Activated naive CD8-positive, alpha-beta T cell treated with anti-CD3 and anti-CD28 coated beads for 36 hours (primary cell): ENCODE data around the gene GHRHR. TPM values are rescaled to one million over a fixed set of nuclear protein-coding genes. Genes with fewer than 3 reads are reported as not detected.

Experiments used
- DNase-seq: peaks from one replicate; pipeline ENCODE4 v3.0.0; 2021
- H3K27ac Mint-ChIP-seq: one replicate; pipeline ENCODE4 v1.8.0; 2022; ENCODE audit warnings: mild to moderate bottlenecking, moderate library complexity, mixed read lengths
- H3K27me3 Mint-ChIP-seq: one replicate; pipeline ENCODE4 v1.8.0; 2022; ENCODE audit warnings: mild to moderate bottlenecking, mixed read lengths
- H3K36me3 Mint-ChIP-seq: one replicate; pipeline ENCODE4 v1.8.0; 2021; ENCODE audit warnings: mild to moderate bottlenecking, mixed read lengths
- H3K4me1 Mint-ChIP-seq: one replicate; pipeline ENCODE4 v1.8.0; 2021; ENCODE audit warnings: mixed read lengths
- H3K4me3 Mint-ChIP-seq: one replicate; pipeline ENCODE4 v1.8.0; 2022; ENCODE audit warnings: mild to moderate bottlenecking, moderate library complexity, mixed read lengths
- H3K9me3 Mint-ChIP-seq: one replicate; pipeline ENCODE4 v1.8.0; 2022; ENCODE audit warnings: mixed read lengths
- total RNA-seq, 2 experiments: library from RNA; stranded (reverse); gene quantifications; one replicate each; pipeline ENCODE4 v1.2.3, GENCODE V29; 2021

Gene GHRHR
- not detected for total RNA-seq

DNA sequence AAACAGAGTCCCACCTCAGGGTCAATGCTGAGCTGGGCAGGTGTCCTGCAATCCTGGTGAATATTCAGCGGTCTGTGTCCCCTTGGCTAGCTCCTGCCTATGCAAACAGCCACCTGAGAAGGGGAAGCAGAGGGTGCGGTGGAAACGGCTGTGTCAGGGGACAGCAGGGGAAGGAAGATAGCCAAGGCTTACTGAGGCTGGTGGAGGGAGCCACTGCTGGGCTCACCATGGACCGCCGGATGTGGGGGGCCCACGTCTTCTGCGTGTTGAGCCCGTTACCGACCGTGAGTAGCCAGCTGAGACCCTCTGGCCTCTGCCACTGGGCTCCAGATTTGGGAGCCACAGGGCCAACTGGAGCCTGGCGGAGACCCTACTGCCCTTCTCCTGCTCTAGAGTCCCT, at the start of gene GHRHR:
Gene GHRHR (plus strand): TSS at position 112 of the 400 bp plus-strand sequence. CDS start 116 bp downstream, at position 228.
- H3K9me3 Mint-ChIP-seq: no peaks in the 10 kb centered on the region
- H3K36me3 Mint-ChIP-seq: no peaks in the 10 kb centered on the region
- H3K4me1 Mint-ChIP-seq: no peaks in the 10 kb centered on the region
- no peak within 1 kb of the TSS for H3K27ac Mint-ChIP-seq
- H3K27me3 Mint-ChIP-seq: peaks cover 5% of the 10 kb centered on the region
- no peak for DNase-seq
- no peak within 1 kb of the TSS for H3K4me3 Mint-ChIP-seq

DNA sequence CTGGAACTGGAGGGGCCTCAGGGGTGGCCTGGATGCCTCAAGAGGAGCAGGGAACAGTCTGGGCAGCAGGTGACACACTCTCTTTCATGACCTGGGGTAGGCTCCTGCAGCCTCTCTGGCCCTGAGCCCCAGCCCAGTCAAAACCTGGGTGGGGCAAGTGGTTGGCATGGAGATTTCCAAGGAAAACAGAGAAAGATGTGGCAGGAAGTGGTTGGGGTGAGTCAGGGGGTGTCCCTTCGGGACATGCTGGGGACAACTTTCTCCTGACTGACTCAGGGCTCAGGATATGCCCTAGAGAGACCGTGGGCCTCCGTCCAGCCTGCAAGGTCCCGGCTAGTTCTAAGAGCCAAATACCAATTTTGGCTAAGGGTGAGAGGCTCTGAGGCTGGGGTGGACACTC, 49.2 kb upstream of the GHRHR start:
- Mint-ChIP-seq H3K9me3 (no peaks in the 10 kb centered on the region), H3K4me3 (no peak overlapping the region), H3K4me1 (no peaks in the 10 kb centered on the region), H3K27ac (no peak overlapping the region), H3K27me3 (no peaks in the 10 kb centered on the region), H3K36me3 (no peaks in the 10 kb centered on the region)
- DNase-seq: no peak

DNA sequence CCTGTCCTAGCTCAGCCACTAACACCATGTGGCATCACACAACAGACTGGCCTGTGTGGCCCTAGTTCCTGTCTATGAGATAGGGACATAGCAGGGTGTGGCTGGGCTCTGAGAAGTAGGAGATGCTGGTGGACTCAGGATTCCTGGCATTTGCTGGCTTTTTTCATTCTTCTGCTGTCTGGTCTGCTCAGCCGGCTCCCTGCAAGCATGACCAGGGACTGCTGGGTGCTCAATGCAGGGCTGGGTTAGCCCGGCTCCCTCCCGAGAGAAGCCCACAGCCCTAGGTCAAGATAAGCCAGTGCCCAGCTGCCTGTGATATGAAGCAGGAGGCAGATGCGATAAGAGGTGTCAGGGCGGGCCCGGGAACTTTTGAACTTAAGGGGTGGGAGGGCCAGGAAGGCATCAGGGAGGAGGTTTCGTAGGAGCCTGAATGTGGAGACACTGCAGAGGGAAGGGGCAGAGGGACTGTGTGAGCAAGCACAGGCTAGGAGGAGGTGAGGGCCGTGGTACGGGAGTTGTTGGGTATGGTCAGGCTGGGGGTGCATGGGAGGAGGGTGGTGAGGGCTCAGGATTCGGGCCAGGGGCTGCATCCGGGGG, 48.6 kb upstream of the GHRHR start:
- no peaks in the 10 kb centered on the region for H3K27me3 Mint-ChIP-seq
- H3K4me3 Mint-ChIP-seq: no peak overlapping the region
- no peaks in the 10 kb centered on the region for H3K36me3 Mint-ChIP-seq
- no peaks in the 10 kb centered on the region for H3K4me1 Mint-ChIP-seq
- H3K27ac Mint-ChIP-seq: no peak overlapping the region
- no peaks in the 10 kb centered on the region for H3K9me3 Mint-ChIP-seq
- DNase-seq: no peak

DNA sequence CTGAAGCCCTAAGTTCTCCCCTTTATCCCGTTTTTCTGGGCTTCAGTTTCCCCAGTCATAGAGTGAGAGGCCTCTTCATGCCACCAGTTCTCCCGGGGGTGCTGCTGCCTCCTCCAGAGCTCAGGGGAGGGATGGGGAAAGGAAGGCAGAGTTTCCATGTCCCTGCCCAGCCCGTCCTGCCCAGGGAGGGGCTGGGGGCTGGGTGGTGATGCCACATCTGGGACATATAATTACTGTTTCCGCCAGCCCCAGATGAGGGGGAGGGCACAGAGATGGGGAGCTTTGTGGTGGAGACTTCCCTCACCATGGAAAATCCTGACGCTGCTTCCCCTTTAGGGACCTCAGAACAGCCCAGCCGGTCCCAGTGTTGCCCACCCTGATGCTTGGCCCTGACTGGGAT, 48.0 kb upstream of the GHRHR start:
- Mint-ChIP-seq H3K27ac (no peak overlapping the region), H3K4me3 (no peak overlapping the region), H3K27me3 (no peaks in the 10 kb centered on the region), H3K9me3 (no peaks in the 10 kb centered on the region), H3K4me1 (no peaks in the 10 kb centered on the region), H3K36me3 (no peaks in the 10 kb centered on the region)
- DNase-seq: no peak

DNA sequence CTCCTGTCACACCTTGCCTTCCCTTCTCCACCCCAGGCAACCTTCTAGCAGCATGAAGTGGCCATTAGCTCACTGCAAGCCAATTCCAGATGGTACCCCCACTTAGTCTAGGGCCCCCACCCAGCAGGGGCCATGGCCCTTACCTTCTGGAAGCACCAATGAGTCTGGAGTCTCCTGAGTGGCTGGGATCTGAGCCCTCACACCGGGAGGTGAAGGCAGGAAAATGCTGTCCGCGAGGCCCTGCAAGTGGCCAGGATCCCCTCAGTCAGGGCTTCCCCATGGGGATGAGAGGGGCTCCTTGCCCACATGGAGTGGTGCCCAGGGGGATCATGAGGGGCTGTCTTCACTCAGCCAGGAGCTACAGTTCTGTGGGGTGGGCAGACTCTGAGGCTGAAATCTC, 47.5 kb upstream of the GHRHR start:
- no peak overlapping the region for H3K4me3 Mint-ChIP-seq
- H3K9me3 Mint-ChIP-seq: no peaks in the 10 kb centered on the region
- no peak overlapping the region for H3K27ac Mint-ChIP-seq
- no peak for DNase-seq
- no peaks in the 10 kb centered on the region for H3K36me3 Mint-ChIP-seq
- no peaks in the 10 kb centered on the region for H3K4me1 Mint-ChIP-seq
- H3K27me3 Mint-ChIP-seq: no peaks in the 10 kb centered on the region

DNA sequence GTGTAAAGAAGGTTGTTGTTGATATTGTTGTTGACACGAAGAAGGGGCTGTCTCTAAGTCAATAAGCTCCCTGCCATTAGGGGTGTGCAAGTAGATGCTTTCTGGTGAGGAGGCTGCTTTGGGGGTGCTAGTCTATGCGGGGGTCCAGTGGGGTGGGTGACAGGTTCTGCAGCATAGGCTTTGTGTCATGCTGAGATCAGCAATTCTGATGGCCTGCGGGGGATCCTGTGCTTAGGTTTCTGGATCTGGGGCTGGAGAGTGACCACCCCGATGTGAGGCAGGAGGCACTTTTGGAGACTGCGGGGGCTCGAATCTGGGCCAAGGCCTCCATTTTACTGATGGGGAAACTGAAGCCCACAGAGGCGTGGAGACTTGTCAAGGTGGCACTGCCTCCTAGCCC, 47.0 kb upstream of the GHRHR start:
- no peak overlapping the region for H3K4me3 Mint-ChIP-seq
- no peaks in the 10 kb centered on the region for H3K4me1 Mint-ChIP-seq
- DNase-seq: no peak
- no peak overlapping the region for H3K27ac Mint-ChIP-seq
- H3K9me3 Mint-ChIP-seq: no peaks in the 10 kb centered on the region
- no peaks in the 10 kb centered on the region for H3K36me3 Mint-ChIP-seq
- H3K27me3 Mint-ChIP-seq: no peaks in the 10 kb centered on the region

DNA sequence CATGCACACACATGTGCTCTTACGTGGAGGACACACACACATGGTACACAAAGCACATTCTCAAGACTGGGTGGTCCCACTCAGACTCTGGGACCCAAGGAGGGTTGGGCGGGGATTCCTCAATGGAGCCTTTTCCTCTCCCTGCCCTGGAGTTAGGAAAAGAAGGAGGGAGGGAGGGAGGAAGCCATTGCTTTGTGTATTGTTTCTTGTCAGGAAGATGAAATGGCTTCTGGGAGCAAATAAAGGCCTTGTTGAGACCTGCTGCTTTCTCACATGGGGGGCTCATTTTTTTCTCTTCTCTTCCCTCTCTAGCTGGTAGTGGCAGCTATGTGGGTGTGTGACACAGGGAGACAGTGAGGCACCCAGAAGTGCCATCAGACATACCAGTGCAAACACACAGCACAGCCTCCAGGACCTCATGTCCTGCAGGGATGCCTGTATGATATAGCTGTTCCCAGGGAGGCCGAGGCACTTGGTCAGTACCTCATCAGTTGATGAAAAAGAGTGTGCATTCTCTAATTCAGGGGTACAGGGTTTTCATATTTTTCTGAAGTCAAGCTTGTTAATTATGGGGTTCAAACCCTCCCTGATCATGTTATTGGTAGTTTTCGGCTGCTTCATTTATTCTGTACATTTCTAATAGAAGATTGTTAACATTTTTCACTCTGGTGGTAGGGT, 46.4 kb upstream of the GHRHR start:
- no peak for DNase-seq
- Mint-ChIP-seq H3K36me3 (no peaks in the 10 kb centered on the region), H3K4me3 (no peak overlapping the region), H3K4me1 (no peaks in the 10 kb centered on the region), H3K27me3 (no peaks in the 10 kb centered on the region), H3K9me3 (no peaks in the 10 kb centered on the region), H3K27ac (no peak overlapping the region)

DNA sequence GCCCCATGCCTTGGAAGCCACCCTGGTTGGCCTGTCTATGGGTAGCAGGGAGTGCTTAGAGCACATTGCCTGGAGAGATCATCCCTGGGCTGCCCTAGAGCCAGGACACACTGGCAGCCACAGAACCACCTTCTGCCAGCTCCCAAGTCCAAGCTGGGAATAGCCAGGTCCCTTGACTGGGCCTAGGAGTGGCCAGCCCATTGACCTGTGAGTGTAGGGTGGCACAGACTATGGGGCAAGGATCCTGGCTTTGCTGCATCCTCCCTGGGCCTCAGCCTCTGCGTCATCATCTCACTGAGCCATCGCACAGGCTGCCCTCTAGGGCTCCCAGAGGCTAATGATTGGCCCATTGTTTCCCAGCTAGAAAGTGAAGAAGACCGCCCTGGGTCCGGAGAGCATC, 45.1 kb upstream of the GHRHR start:
- no peaks in the 10 kb centered on the region for H3K36me3 Mint-ChIP-seq
- no peaks in the 10 kb centered on the region for H3K9me3 Mint-ChIP-seq
- H3K27me3 Mint-ChIP-seq: no peaks in the 10 kb centered on the region
- no peak overlapping the region for H3K4me3 Mint-ChIP-seq
- no peak for DNase-seq
- H3K4me1 Mint-ChIP-seq: no peaks in the 10 kb centered on the region
- H3K27ac Mint-ChIP-seq: no peak overlapping the region

DNA sequence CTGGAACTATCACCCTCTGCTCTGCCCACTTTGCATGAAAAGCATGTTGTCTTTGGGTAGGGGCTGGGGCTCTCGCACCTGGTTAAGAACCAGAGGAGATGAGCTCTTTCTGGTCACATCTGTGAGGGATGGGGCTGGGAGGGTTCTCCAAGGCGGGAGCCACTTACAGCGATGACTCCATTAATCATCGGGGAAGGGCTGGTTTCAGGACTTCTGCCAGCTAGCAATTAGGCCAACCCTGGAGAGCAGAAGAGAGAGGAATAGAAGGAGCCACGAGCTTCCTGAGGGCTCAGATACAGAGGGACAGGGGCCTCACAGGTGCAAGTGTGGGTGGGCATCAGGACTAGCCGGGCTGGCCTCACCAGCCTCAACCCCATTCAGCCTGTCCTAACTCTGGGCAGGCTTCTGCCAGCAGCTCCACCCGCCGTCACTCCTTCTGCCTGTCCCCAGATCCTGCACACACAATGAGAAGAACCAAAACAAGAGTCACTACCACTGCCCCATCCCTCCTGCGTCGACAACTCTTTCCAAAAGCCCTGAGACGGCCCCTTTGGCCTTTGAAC, 43.7 kb upstream of the GHRHR start:
- Mint-ChIP-seq H3K36me3 (no peaks in the 10 kb centered on the region), H3K9me3 (no peaks in the 10 kb centered on the region), H3K4me1 (no peaks in the 10 kb centered on the region), H3K27me3 (no peaks in the 10 kb centered on the region), H3K27ac (no peak overlapping the region), H3K4me3 (no peak overlapping the region)
- no peak for DNase-seq

DNA sequence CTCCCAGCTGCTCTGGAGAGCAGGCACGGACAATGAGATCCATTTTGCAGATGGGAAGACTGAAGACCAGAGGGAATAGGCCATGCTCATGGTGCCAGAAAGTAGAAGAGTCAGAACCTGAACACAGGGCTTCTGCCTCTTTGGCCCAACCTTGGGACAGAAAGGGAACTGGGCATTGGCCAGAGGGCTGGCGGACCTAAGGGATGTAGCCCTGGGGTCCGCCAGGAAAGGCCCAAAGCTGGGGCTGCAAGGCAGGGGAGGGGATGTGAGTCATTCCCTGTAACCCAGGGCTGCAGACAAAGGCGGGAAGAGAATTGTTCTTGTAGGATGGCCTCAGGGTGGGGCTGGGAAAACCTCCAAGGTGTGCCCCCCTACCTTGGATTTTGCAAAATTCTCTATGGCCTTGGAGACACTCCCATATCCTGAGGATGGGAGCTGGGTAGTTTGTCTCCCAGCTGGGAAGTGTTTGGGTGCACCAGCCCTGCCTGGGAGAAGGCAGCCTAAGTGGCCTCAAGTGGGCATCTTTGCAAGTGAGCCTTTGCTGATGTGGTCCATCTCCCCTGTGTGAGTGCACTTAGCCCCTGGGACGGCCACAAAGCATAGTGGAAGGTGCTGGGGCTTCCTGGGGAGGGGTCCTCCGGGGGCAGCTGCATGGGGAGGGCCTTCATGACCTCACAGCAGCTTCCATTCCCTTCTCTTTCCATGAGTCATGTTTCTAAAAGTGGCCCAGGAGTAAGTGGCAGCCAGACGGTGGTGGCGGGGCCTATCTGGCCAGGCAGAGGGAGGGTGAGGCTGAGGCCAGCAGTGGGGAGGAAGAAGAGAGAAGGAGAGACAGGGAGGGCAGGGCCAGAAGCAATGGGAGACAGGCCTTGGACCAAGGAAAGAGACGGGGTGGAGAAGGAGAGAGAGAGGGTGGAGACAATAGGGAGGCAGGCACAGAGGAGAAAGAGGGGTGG, 42.9 kb upstream of the GHRHR start:
- Mint-ChIP-seq H3K36me3 (no peaks in the 10 kb centered on the region), H3K27me3 (no peaks in the 10 kb centered on the region), H3K9me3 (no peaks in the 10 kb centered on the region), H3K4me3 (no peak overlapping the region), H3K27ac (no peak overlapping the region), H3K4me1 (no peaks in the 10 kb centered on the region)
- no peak for DNase-seq

DNA sequence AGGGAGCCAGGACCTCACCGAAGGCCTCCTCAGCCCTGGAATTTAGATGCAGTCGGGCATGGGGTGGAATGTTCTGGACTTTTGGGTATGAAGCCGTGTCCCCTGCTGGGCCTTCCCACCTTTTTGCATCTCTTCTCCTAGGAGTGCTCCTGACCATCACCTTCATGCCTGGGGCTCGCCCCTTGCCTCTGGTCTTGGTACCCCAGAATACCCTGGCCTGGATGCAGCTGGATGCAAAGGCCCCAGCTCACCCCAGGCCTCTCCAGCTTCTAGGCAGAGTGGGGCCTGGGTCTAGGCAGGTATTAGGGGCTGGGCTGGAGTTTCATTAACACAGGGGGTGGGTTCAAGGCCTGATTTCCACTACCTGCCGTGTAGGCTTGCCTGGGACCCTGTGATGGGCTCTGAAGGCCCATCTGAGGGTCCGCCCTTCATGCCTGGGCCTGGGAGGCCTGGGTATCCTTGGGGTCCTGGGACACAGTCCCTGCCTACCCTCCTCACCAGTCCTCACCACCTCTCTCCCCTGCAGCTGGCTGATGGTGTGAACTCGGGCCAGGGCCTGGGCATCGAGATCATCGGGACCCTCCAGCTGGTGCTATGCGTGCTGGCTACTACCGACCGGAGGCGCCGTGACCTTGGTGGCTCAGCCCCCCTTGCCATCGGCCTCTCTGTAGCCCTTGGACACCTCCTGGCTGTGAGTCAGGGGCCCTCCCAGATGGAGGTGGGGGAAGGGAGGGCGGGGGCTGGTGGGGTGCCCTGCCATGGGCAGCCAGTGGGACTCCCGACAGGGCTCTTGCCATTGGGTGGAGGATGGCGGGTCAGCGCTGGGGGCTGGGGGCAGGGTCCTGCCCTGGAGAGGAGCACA, 42.0 kb upstream of the GHRHR start:
- no peak for DNase-seq
- Mint-ChIP-seq H3K36me3 (no peaks in the 10 kb centered on the region), H3K4me3 (no peak overlapping the region), H3K27ac (no peak overlapping the region), H3K9me3 (no peaks in the 10 kb centered on the region), H3K27me3 (no peaks in the 10 kb centered on the region), H3K4me1 (no peaks in the 10 kb centered on the region)

DNA sequence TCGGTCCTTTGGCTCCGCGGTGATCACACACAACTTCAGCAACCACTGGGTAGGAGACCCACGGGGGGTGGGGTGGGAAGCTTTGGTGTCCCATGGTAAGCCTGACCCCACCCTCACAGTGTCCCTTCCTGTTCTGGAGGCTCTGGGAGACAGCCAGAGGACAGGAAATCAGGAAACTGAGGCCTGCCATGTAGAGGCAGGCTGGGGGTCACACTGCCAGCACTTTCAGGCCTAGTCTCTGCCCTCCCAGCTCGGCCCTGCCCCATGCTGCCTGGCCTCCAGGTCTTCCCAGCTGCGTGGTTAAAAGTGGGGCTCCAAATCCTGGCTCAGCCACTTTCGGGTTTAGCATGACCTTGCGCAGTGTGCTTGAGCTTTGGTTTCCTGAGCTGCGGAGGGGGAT, 41.2 kb upstream of the GHRHR start:
- Mint-ChIP-seq H3K4me1 (no peaks in the 10 kb centered on the region), H3K36me3 (no peaks in the 10 kb centered on the region), H3K27ac (no peak overlapping the region), H3K9me3 (peaks cover 2% of the 10 kb centered on the region), H3K4me3 (no peak overlapping the region), H3K27me3 (no peaks in the 10 kb centered on the region)
- no peak for DNase-seq

DNA sequence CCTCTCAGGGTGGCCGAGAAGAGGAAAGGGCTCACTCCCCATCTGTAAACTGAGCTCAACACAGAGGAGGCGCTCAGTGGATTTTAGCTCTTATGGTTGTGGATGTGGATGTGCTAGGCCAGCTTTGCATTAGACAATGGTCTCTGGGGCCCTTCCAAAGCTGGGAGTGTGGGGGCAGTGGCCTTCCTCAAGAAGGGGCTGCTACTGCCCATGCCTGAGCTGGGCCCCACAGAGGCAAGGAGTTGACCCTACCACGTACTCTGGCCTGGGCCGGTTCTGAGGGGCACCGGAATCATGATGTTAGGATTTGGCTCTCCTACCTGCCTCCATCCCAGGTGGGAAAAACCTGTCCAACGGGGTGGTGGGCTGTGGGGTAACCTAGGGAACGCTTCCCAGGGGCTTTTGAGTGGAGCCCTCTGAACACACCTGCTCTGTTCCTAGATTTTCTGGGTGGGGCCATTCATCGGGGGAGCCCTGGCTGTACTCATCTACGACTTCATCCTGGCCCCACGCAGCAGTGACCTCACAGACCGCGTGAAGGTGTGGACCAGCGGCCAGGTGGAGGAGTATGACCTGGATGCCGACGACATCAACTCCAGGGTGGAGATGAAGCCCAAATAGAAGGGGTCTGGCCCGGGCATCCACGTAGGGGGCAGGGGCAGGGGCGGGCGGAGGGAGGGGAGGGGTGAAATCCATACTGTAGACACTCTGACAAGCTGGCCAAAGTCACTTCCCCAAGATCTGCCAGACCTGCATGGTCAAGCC, 40.6 kb upstream of the GHRHR start:
- no peak overlapping the region for H3K4me3 Mint-ChIP-seq
- H3K36me3 Mint-ChIP-seq: no peaks in the 10 kb centered on the region
- H3K9me3 Mint-ChIP-seq: peaks cover 2% of the 10 kb centered on the region
- H3K27ac Mint-ChIP-seq: no peak overlapping the region
- no peak for DNase-seq
- no peaks in the 10 kb centered on the region for H3K4me1 Mint-ChIP-seq
- H3K27me3 Mint-ChIP-seq: no peaks in the 10 kb centered on the region
